ENCODE results near the gene SLX4.
A peak's percentile ranks its signal among the peaks of the same experiment; 100 is the strongest.
"Not testable (repeated sequence)": the region's sequence is repeated elsewhere in the genome, so short reads cannot be mapped to it uniquely, and the experiment has no call there.

SLX4 gene

GRCh38 chr16:3611146-3611975 is at the start of gene SLX4:
SLX4 (minus strand) TSS chr16:3611606; CDS start chr16:3608964, 2,642 bp downstream.
- DNase-seq = peak in 55 of 56 donors; percentile 4 to 88 (median 74)

GRCh38 chr16:3659251-3659650 is 47.8 kb upstream of the SLX4 start:
- DNase-seq = no peak

GRCh38 chr16:3656491-3657468 is 45.4 kb upstream of the SLX4 start:
- DNase-seq = peak in 1 of 56 donors; percentile 8

DNA sequence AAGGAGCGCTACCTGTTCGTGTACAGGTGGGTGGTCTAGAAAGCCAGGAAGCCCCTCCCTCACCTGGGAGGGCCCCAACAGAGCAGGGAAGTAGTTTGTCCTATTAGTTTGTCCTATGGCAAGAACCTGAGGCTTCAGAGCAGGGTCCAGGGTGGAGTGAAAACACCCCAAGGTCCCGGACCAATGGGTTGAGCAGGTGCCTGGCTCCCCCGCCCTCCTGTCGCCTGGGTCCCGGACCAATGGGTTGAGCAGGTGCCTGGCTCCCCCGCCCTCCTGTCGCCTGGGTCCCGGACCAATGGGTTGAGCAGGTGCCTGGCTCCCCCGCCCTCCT is 44.7 kb upstream of the SLX4 start:
- not testable (repeated sequence) for DNase-seq

DNA sequence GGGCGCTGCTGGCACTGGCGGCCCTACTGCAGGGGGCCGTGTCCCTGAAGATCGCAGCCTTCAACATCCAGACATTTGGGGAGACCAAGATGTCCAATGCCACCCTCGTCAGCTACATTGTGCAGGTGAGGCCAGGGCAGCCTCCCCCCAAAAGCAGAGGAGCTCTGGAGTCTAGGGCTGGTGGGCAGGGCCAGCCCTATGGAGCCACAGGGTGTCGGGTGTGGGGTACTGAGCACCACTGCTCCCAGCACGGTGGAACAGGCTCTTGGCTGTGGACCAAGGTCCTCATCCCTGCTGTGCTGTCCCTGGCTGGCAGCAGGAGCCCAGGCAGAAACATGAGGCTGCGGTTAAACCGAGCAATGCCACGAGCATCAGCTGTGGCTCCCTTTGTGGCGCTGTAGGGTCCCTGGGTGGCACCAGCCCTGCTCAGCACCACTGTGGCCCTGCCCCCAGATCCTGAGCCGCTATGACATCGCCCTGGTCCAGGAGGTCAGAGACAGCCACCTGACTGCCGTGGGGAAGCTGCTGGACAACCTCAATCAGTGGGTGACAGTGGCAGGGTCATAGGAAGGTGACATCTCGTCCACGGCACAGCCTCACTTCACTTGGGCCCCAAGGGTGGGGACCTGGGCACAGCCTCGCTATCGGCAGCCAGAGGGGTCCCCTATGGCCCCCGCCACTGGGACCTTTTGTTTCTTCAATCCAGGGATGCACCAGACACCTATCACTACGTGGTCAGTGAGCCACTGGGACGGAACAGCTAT is 44.2 kb upstream of the SLX4 start:
- no peak for DNase-seq

GRCh38 chr16:3655030-3655395 is 43.6 kb upstream of the SLX4 start:
- no peak for DNase-seq

GRCh38 chr16:3654249-3654991 is 43.0 kb upstream of the SLX4 start, which contains the start of gene DNASE1:
DNASE1 (plus strand) TSS chr16:3654691; CDS start chr16:3655374, 683 bp downstream.
- DNase-seq = peak in 22 of 56 donors; percentile 6 to 41 (median 20)

- DNase-seq = no peak
These were observed 41.2 kb upstream of the SLX4 start for GRCh38 chr16:3652373-3653195.

DNA sequence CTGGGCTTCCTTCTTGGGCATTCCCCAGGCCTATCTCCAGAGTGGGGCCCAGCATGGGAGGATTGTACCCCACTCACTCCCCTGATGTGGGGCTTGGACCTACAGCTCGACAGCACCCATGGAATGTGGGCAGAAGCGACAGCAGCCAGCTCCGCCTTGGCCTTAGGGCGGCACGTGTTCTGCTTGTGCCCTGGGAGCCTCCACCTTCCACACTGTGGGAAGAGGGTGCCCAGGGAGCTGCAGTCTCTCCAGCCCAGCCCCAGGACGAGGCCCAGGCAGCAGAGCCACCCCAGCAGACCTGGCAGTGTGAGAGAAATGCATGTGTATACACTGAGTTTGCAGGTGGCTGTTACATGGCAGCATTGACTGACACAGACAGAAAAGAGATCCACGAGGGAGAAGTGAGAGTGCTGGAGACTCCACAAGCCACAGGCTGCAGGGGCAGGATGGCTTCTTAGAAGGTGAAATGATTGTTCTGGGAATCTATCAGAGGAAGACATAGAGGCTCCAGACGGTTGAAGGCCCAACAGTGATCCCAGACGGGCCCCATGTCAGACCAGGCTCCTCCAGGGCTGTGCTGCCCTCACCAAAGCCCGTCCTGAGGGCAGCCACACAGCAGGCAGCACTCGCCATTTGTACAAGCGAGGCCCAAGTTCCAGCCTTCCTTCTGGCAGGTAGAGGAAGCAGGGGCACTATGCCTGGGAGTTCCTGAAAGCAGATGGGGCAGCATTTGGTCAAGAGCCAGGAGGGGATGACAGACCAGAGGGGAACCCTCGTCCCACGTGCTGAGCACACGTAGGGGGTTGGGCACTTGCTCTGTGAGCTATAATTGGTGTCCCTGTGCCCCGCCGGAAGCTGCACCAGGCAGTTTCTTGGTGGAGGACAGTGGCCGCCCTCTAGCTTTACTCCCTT is 40.3 kb upstream of the SLX4 start:
- no peak for DNase-seq

DNA sequence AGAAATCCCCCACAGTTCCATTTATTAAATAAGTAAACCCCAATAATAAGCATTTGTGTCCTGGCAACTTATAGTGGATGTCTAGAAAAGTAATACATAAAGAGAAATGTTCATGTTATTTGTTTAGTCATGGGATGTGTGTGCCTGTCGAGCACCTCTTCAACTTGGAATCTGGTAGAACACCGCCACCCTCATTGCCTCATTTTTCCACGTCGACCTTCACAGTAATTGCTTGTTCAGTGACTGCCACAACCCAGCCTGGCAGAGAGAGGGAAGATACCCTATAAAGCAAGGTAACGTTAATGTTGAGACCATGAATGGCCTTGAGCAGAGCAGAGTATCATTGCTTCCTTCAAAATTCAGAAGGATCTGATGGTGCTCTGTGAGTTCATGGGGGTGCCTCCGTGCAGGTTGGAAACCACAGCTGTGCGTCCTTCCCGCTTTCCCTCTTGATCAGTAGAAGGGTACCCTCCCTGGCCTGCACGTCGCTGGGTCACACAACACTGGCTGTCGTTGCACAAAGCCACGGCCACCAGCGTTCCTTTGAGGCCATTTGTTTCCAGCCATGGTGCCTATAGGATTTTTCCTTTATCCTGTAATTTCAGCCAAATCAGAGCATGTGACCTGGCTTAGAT is 39.3 kb upstream of the SLX4 start:
- no peak for DNase-seq

DNA sequence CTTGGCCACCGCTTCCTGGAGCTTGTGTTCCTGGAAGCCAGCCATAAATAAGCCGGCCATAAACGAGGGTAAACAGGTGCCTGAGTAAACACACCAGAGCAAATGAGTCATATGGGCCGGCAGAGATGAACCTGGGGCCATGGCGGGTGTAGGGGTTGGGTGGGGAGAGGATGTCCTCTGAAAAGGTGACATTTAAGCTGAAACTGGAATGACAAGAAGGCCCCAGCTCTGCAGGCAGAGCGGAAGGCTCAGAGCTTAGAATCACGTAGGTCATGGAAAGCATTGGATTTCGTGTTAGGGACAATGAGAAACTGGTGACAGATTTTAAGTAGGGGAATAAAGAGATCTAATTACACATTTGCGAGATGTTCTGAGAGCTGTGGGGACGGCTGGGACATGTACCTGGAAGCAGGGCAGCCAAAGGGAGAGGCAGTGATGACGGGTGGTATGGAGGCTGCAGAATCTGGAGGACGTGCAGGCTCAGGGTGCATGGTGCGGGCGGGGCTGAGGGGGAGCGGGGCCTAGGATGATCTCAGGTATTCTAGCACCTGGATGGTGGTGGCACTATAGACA is 35.0 kb upstream of the SLX4 start:
- DNase-seq = no peak

GRCh38 chr16:3645504-3646347 is 34.3 kb upstream of the SLX4 start:
- no peak for DNase-seq

DNA sequence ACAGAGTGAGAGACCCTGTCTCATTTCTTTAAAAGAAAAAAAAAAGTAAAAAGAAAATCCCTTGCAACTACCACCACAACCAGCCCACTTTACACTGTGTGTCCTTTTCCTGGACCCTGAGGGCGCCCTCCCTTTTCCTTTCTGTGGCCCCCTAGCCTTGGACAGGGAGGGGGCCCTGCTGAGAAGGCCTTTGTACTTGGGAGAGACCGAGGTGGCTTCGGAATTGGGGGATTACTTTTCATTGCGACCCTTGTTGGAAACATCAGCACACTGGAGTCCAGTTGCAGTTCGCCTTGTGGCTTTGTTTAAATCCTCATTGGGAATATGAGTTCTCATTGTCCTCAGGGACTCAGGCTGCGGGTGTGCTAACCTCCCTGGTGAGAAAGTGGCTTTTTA is 33.7 kb upstream of the SLX4 start:
- no peak for DNase-seq

DNA sequence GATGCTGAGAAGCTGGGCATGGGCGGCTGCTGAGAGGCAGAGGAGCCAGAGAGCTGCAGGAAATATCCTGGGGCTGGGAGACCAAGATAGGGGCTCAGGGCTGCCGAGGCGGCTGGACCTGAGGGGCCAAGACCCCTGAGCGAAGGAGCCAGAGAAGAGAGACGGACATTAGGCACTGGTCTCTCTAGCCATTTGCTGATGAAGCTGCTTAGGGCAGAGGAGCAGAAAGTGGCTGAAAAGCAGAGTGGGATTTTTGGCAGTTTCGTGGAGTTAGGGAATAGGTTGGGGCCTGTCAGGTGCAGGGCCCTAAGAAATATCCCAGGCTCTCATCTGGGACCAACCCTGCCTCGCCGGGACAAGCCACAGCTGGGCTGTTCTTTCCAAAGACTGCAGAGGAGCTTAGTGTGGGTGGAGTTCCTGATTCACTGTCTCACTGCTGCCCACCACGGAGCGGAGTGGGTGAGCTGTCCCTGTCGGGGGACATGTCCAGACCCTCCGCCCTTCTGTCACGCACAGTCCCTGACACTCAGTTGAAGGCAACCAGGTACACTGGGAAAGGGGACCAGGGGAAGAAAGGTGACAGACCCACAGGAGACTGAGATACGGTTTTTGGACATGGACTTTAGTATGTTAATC is 31.8 kb upstream of the SLX4 start:
- no peak for DNase-seq

DNA sequence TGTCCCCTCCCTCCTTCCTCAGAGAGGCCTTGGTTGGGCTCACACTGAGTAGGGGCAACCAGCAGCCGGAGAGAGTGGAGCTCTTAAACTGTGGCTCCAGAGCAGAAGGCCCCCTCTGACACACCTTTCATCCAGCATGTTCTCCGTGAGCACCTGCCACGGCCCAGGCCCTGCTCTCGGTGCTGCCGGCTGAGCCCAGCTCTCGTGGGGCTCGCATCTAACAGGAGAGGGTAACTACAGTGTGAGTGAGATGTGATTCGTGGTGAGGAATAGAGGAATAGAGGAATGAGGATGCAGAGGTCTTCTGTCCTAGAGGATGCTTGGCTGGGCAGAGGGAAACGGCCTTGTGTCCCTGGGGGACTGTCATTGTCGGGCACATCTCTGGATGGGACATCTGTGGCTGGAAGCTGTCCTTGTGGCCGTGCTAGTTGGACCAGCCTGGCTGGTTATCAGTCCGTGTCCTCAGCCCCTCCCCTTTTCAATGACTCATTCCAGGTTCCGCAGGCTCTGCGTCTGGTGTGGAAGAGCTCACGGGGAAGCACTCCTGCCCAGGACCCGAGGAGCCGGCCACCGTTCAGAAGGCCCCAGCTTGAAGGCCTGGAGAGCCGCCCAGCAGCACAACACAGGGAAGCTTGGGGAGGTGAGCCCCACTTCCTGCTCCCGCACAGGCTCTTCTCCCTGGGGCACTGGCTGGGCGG is 31.1 kb upstream of the SLX4 start:
- DNase-seq = no peak

All from nucleus accumbens (tissue), 56 donors.